Heart left ventricle (tissue), 13 donors: ENCODE measurements around the gene MAGEA3.
"Not testable (repeated sequence)": the region's sequence is repeated elsewhere in the genome, so short reads cannot be mapped to it uniquely, and the experiment has no call there.

Experiments used
- POLR2A ChIP-seq, 2 donors: fragments of 450-650 bp; IDR thresholded peaks; one replicate each; pipeline ENCODE4 v1.6.1; 2017; ENCODE audit warnings: antibody characterized with exemption in 2 of 2, mild to moderate bottlenecking in 2 of 2, moderate library complexity in 2 of 2
- TF ChIP-seq, protein P1 (sequence below), 12 donors: fragments of 200-600 bp; sonication (generic) in 4 of 12; IDR thresholded peaks; one replicate each; pipeline versions ENCODE4 v1.5.0 to v1.8.0; 2018 to 2022; ENCODE audit warnings: antibody characterized with exemption in 12 of 12, mild to moderate bottlenecking in 5 of 12
- donor health status: ischemic (EF 13 %, LVEDD 7.1; RV severe dilation, severe dysfunction).
- donor health status: DM: no; HTN: yes; CAD: no.
- donor health status: DM: no; HTN: no; CAD: no.
- donor health status: ischemic (EF 25% LVEDD 6.9; RV normal size, moderate dysfunction).
- donor health status: ischemic (EF 25% LVEDD 5.7; RV mildly dilated, moderate dysfunction).
- donor health status: ischemic (EF 35%, LVEDD 5.7; RV mildly dilated, moderate dysfunction).
- donor health status: nonischemic (EF 11% LVEDD 7.7; RV severe dilation, severe dysfunction).
- donor health status: DM: yes; HTN: yes; CAD: no.
- donor health status: PGD.
- donor health status: ischemic (EF 29% LVEDD 5.4; RV normal size, mild dysfunction).
- donor health status: nonischemic (EF 23%, LVEDD 6.1; RV moderate dilation, normal function).

DNA sequence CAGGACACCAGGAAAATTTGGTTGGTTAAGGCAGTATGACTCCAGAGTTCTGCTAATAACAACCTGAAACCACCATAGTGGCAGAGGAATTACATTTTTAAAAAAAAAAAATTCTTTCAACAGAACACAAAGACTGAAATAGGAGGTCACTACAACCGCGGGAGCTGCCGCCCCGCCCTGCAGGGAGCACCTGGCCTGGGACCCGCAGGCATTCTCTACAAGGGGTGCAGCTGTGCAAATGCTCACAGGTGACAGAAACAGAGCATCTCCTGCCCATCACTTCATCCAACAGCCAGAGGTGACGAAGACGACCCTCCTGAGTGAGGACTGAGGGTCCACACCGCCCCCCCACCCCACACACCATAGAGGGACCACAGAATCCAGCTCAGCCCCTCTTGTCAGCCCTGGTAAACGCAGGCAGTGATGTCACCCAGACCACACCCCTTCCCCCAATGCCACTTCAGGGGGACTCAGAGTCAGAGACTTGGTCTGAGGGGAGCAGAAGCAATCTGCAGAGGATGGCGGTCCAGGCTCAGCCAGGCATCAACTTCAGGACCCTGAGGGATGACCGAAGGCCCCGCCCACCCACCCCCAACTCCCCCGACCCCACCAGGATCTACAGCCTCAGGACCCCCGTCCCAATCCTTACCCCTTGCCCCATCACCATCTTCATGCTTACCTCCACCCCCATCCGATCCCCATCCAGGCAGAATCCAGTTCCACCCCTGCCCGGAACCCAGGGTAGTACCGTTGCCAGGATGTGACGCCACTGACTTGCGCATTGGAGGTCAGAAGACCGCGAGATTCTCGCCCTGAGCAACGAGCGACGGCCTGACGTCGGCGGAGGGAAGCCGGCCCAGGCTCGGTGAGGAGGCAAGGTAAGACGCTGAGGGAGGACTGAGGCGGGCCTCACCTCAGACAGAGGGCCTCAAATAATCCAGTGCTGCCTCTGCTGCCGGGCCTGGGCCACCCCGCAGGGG is at the start of gene MAGEA3:
- not testable (repeated sequence) for TF ChIP-seq POLR2A (IDR thresholded peaks at IDR 0.05)
- TF ChIP-seq, protein P1, sequence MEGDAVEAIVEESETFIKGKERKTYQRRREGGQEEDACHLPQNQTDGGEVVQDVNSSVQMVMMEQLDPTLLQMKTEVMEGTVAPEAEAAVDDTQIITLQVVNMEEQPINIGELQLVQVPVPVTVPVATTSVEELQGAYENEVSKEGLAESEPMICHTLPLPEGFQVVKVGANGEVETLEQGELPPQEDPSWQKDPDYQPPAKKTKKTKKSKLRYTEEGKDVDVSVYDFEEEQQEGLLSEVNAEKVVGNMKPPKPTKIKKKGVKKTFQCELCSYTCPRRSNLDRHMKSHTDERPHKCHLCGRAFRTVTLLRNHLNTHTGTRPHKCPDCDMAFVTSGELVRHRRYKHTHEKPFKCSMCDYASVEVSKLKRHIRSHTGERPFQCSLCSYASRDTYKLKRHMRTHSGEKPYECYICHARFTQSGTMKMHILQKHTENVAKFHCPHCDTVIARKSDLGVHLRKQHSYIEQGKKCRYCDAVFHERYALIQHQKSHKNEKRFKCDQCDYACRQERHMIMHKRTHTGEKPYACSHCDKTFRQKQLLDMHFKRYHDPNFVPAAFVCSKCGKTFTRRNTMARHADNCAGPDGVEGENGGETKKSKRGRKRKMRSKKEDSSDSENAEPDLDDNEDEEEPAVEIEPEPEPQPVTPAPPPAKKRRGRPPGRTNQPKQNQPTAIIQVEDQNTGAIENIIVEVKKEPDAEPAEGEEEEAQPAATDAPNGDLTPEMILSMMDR (IDR thresholded peaks at IDR 0.05), result not testable (repeated sequence)
